ENCODE data around the gene ZFR2.

DNA sequence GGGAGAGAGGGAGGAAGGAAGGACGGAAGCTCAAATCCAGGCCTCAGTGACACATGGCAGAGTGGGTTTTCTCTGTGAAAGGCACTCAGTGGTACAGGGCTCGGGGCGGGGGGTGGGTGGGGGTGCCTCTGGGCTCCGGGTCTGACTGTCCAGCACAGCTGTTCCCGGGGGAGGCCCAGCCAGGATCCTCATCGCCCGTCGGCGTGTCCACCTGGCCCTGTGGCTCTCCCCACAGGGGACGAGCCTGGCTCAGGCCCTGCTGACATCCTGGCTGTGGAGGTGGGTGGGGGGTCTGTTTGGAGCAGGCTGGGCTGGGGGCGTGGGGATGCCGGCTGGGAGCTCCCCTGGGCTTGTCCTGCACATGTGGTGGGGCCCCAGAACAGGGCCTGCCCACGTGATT is 64.4 kb downstream of the ZFR2 start:
- TF ChIP-seq EP300 (IDR thresholded peaks at IDR 0.05) (no peak), POLR2A (IDR thresholded peaks at IDR 0.05; ENCODE audit: low read depth) (no peak), POLR2AphosphoS5 (IDR thresholded peaks at IDR 0.05) (no peak)
- TF ChIP-seq, protein P1, sequence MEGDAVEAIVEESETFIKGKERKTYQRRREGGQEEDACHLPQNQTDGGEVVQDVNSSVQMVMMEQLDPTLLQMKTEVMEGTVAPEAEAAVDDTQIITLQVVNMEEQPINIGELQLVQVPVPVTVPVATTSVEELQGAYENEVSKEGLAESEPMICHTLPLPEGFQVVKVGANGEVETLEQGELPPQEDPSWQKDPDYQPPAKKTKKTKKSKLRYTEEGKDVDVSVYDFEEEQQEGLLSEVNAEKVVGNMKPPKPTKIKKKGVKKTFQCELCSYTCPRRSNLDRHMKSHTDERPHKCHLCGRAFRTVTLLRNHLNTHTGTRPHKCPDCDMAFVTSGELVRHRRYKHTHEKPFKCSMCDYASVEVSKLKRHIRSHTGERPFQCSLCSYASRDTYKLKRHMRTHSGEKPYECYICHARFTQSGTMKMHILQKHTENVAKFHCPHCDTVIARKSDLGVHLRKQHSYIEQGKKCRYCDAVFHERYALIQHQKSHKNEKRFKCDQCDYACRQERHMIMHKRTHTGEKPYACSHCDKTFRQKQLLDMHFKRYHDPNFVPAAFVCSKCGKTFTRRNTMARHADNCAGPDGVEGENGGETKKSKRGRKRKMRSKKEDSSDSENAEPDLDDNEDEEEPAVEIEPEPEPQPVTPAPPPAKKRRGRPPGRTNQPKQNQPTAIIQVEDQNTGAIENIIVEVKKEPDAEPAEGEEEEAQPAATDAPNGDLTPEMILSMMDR (IDR thresholded peaks at IDR 0.05) = no peak
